Gastroesophageal sphincter (tissue), 4 donors: ENCODE results near the gene MEGF6. TPM values are rescaled to one million over a fixed set of nuclear protein-coding genes. Genes with fewer than 3 reads are reported as not detected.

Experiments
- ATAC-seq: fragments of 150-250 bp; one replicate; pipeline ENCODE4 v1.9.1; 2016; ENCODE audit warnings: mild to moderate bottlenecking, moderate library complexity
- H3K27ac ChIP-seq, 4 donors: fragments of 200-600 bp; sonication (generic) in 3 of 4; 1 replicate in 3 of 4; 2 replicates in 1 of 4; pipeline ENCODE4 v1.5.1; 2016 to 2019
- H3K27me3 ChIP-seq: fragments of 200-600 bp; sonication (generic); one replicate; pipeline ENCODE4 v1.5.1; 2019
- H3K36me3 ChIP-seq, 2 donors: fragments of 200-600 bp; sonication (generic); one replicate each; pipeline ENCODE4 v1.5.1; 2019; ENCODE audit warnings: control low read depth in 1 of 2
- H3K4me1 ChIP-seq, 3 donors: fragments of 200-600 bp; sonication (generic); 1 replicate in 2 of 3; 2 replicates in 1 of 3; pipeline ENCODE4 v1.5.1; 2016 to 2019; ENCODE audit warnings: control low read depth in 2 of 3
- H3K4me3 ChIP-seq, 2 donors: fragments of 200-600 bp; sonication (generic); one replicate each; pipeline ENCODE4 v1.5.1; 2019; ENCODE audit warnings: mild to moderate bottlenecking in 1 of 2, moderate library complexity in 1 of 2
- H3K9me3 ChIP-seq, 3 donors: fragments of 200-600 bp; sonication (generic); one replicate each; pipeline ENCODE4 v1.5.1; 2017 to 2019; ENCODE audit warnings: control low read depth in 2 of 3
- CTCF ChIP-seq, 4 experiments: fragments of 200-600 bp in 2 of 4; fragments of 450-650 bp in 2 of 4; sonication (generic) in 1 of 4; IDR thresholded peaks; one replicate each; pipeline ENCODE4 v1.5.1; 2017 to 2019; ENCODE audit warnings: antibody characterized with exemption in 4 of 4, mild to moderate bottlenecking in 2 of 4, moderate library complexity in 2 of 4
- EP300 ChIP-seq: sonication (generic); formaldehyde crosslinking; IDR thresholded peaks from one replicate; pipeline ENCODE4 v1.6.1; 2017; ENCODE audit warnings: antibody characterized with exemption, mild to moderate bottlenecking
- POLR2A ChIP-seq, 2 donors: fragments of 450-650 bp; IDR thresholded peaks; one replicate each; pipeline ENCODE4 v1.6.1; 2017; ENCODE audit warnings: antibody characterized with exemption in 2 of 2, mild to moderate bottlenecking in 2 of 2, moderate library complexity in 1 of 2
- POLR2AphosphoS5 ChIP-seq: sonication (generic); formaldehyde crosslinking; IDR thresholded peaks from one replicate; pipeline ENCODE4 v1.6.1; 2017; ENCODE audit warnings: antibody characterized with exemption
- WGBS, 2 donors: methylation state at CpG; one replicate each; pipeline ENCODE4 v1.1.5; 2018; ENCODE audit warnings: low coverage in 1 of 2; 5-methylcytosine and 5-hydroxymethylcytosine counted together
- total RNA-seq, 4 donors: library from RNA; depleted of rRNA; stranded (reverse); fragments of >200 nt; gene quantifications; one replicate each; pipeline ENCODE4 v1.1.0, GENCODE V29; 2016

MEGF6 gene
- total RNA-seq, 4 donors from 2014 or later, result 4.7 to 15.5 (median 10.8) TPM

DNA sequence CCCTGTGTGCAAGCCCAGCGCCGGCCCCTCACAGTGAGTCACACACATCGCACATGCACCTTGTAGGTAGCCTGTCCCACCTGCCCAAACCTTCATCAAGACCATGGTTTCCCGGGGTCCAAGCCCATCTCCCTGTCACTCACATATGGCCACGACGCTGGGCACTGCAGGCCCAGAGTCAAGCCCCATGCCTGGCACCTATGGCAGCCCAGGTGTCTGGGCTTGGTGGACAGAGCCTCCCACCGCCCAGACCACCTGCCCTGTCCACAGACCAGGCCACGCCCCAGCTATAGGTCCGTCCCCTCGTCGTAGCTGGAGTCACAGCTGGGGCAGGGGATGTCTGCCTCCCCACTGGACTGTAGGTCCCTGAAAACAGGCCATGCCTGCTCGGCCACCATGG is 48.2 kb downstream of the MEGF6 start:
- WGBS, 2 donors, result 90% methylated on average over 2 of the region's 12 CpGs; no CpG with 5 or more reads in 1 of the 2 donors
- Histone ChIP-seq H3K4me1 (peaks cover 0 to 12% (median 0%) of the 10 kb centered on the region in 3 donors), H3K4me3 (no peak overlapping the region), H3K9me3 (peaks cover 0 to 8% (median 0%) of the 10 kb centered on the region in 3 donors), H3K27me3 (peaks cover 16% of the 10 kb centered on the region), H3K36me3 (no peaks in the 10 kb centered on the region), H3K27ac (no peak overlapping the region)
- no peak for TF ChIP-seq CTCF (IDR thresholded peaks at IDR 0.05)
- no peak for TF ChIP-seq POLR2AphosphoS5
- no peak for TF ChIP-seq EP300
- TF ChIP-seq POLR2A (IDR thresholded peaks at IDR 0.05), result no peak
- ATAC-seq, result no peak

- no CpG with 5 or more reads among the region's 8 CpGs for WGBS, 2 donors
- ATAC-seq, result no peak
- TF ChIP-seq CTCF (IDR thresholded peaks at IDR 0.05) (no peak), POLR2AphosphoS5 (no peak), EP300 (no peak), POLR2A (IDR thresholded peaks at IDR 0.05) (no peak)
These were observed 48.6 kb downstream of the MEGF6 start for GRCh38 chr1:3562712-3563111.

DNA sequence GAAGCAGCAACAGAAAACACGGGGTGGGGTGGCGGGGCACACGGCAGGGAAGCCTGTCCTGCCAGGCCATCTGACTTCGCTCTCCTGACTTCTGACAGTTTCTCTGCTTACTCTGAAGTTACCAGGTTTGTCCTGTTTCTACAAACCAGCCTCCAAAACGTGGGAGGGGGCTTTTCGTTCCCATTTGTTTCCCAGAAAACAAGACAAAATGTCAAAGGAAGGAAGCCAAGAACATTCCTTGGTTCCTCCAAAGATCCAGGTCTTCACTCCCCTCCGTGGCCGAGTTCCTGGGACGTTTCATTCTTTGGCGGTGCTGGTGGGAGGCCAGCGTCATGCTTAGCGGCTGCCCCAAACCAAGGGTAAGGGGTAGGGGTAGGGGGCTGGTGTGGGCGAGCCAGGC is 49.6 kb downstream of the MEGF6 start:
- Histone ChIP-seq H3K4me3 (no peak overlapping the region), H3K27me3 (peaks cover 16% of the 10 kb centered on the region), H3K4me1 (peaks cover 0 to 12% (median 0%) of the 10 kb centered on the region in 3 donors), H3K27ac (no peak overlapping the region), H3K9me3 (peaks cover 0 to 8% (median 0%) of the 10 kb centered on the region in 3 donors), H3K36me3 (no peaks in the 10 kb centered on the region)
- TF ChIP-seq EP300, result no peak
- TF ChIP-seq POLR2A (IDR thresholded peaks at IDR 0.05), result no peak
- no peak for TF ChIP-seq CTCF (IDR thresholded peaks at IDR 0.05)
- TF ChIP-seq POLR2AphosphoS5, result no peak
- WGBS, 2 donors, result 42 to 63% methylated on average over 7 to 8 of the region's 13 CpGs
- no peak for ATAC-seq

More at GRCh38 chr1:3562712-3563111, 48.6 kb downstream of the MEGF6 start:
- Histone ChIP-seq H3K27ac (no peak overlapping the region), H3K27me3 (peaks cover 16% of the 10 kb centered on the region), H3K4me3 (no peak overlapping the region), H3K36me3 (no peaks in the 10 kb centered on the region), H3K9me3 (peaks cover 0 to 8% (median 0%) of the 10 kb centered on the region in 3 donors), H3K4me1 (peaks cover 0 to 12% (median 0%) of the 10 kb centered on the region in 3 donors)

DNA sequence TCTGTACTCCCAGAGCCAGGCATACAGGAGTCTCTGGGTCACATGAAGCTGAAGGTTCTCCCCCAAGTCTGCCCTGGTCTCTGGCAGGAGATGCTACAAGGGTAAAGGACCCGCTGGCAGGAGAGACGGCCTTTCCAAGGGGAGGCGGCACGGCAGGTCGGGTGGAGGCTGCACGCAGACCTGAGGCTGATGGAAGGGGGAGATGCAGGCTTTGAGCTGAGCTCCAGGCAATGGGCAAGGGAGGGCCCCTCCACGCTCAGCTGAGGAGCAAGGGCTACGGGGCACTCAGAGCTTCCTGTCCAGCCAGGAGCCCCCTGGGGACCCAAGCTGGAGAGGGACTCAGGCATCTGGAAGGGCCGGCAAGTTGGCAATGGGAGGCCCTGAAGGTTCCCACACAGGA is 50.3 kb downstream of the MEGF6 start:
- ATAC-seq, result no peak
- peak overlapping the region in 1 of 4 donors; percentile 13 for H3K27ac ChIP-seq
- WGBS, 2 donors, result no CpG with 5 or more reads among the region's 9 CpGs

More for the DNA sequence above, 50.3 kb downstream of the MEGF6 start:
- Histone ChIP-seq H3K36me3 (no peaks in the 10 kb centered on the region), H3K9me3 (peaks cover 0 to 8% (median 0%) of the 10 kb centered on the region in 3 donors), H3K4me3 (no peak overlapping the region), H3K4me1 (peaks cover 0 to 12% (median 0%) of the 10 kb centered on the region in 3 donors), H3K27me3 (peaks cover 16% of the 10 kb centered on the region)
- TF ChIP-seq POLR2A (IDR thresholded peaks at IDR 0.05) (no peak), CTCF (IDR thresholded peaks at IDR 0.05) (no peak), POLR2AphosphoS5 (no peak), EP300 (no peak)
